GM23338 (cell line): ENCODE measurements around the gene NSD1. TPM values are rescaled to one million over a fixed set of nuclear protein-coding genes. Genes with fewer than 3 reads are reported as not detected.

Experiments used
- CREB1 ChIP-seq: fragments of 250-450 bp; sonication (Bioruptor Pico); IDR thresholded peaks from 2 replicates; pipeline ENCODE4 v1.5.0; 2020; ENCODE audit warnings: low read depth, mild to moderate bottlenecking, moderate library complexity
- ETS1 ChIP-seq: IDR thresholded peaks from 2 replicates; pipeline ENCODE4 v1.6.1; 2016; ENCODE audit warnings: antibody characterized with exemption
- EZH2 ChIP-seq: fragments of 200-600 bp; sonication (generic); IDR thresholded peaks from one replicate; pipeline ENCODE4 v1.8.0; 2017; ENCODE audit warnings: antibody characterized with exemption, mild to moderate bottlenecking, low read depth; ENCODE audit not compliant: unreplicated experiment
- EZH2phosphoT487 ChIP-seq: fragments of 200-600 bp; sonication (generic); IDR thresholded peaks from one replicate; pipeline ENCODE4 v1.8.1; 2018; ENCODE audit warnings: antibody characterized with exemption; ENCODE audit not compliant: unreplicated experiment
- NANOG ChIP-seq: IDR thresholded peaks from 2 replicates; pipeline ENCODE4 v1.6.1; 2016; ENCODE audit warnings: antibody characterized with exemption, borderline replicate concordance
- ZNF331 ChIP-seq: fragments of 250-450 bp; sonication (Bioruptor Pico); IDR thresholded peaks from 2 replicates; pipeline ENCODE4 v1.5.0; 2020; ENCODE audit warnings: low read depth, mild to moderate bottlenecking, moderate library complexity
- polyA plus RNA-seq: library from polyadenylated mRNA; unstranded; fragments of >200 nt; fragmentation: Nextera tagmentation; extraction: Ambion mirVana; gene quantifications from 2 replicates; pipeline ENCODE4 v1.2.1, GENCODE V29; 2016
- total RNA-seq: library from RNA; depleted of rRNA; stranded (reverse); fragments of >200 nt; shearing (Covaris generic); gene quantifications from 2 replicates; pipeline ENCODE4 v1.2.3, GENCODE V29; 2014
- TF ChIP-seq, protein P1 (sequence below): fragments of 250-450 bp; sonication (Bioruptor Pico); IDR thresholded peaks from 2 replicates; pipeline ENCODE4 v1.5.0; 2020; ENCODE audit warnings: mild to moderate bottlenecking, moderate library complexity
- TF ChIP-seq, protein P2 (sequence below): IDR thresholded peaks from one replicate; pipeline ENCODE4 v1.6.1; 2018; ENCODE audit warnings: antibody characterized with exemption; ENCODE audit not compliant: unreplicated experiment

The NSD1 gene
- total and polyA plus RNA-seq, 2 experiments from 2014 or later: 96.4 to 106 TPM

GRCh38 chr5:177189416-177189815 is 55.8 kb downstream of the NSD1 start (continued):
- TF ChIP-seq, protein P1, sequence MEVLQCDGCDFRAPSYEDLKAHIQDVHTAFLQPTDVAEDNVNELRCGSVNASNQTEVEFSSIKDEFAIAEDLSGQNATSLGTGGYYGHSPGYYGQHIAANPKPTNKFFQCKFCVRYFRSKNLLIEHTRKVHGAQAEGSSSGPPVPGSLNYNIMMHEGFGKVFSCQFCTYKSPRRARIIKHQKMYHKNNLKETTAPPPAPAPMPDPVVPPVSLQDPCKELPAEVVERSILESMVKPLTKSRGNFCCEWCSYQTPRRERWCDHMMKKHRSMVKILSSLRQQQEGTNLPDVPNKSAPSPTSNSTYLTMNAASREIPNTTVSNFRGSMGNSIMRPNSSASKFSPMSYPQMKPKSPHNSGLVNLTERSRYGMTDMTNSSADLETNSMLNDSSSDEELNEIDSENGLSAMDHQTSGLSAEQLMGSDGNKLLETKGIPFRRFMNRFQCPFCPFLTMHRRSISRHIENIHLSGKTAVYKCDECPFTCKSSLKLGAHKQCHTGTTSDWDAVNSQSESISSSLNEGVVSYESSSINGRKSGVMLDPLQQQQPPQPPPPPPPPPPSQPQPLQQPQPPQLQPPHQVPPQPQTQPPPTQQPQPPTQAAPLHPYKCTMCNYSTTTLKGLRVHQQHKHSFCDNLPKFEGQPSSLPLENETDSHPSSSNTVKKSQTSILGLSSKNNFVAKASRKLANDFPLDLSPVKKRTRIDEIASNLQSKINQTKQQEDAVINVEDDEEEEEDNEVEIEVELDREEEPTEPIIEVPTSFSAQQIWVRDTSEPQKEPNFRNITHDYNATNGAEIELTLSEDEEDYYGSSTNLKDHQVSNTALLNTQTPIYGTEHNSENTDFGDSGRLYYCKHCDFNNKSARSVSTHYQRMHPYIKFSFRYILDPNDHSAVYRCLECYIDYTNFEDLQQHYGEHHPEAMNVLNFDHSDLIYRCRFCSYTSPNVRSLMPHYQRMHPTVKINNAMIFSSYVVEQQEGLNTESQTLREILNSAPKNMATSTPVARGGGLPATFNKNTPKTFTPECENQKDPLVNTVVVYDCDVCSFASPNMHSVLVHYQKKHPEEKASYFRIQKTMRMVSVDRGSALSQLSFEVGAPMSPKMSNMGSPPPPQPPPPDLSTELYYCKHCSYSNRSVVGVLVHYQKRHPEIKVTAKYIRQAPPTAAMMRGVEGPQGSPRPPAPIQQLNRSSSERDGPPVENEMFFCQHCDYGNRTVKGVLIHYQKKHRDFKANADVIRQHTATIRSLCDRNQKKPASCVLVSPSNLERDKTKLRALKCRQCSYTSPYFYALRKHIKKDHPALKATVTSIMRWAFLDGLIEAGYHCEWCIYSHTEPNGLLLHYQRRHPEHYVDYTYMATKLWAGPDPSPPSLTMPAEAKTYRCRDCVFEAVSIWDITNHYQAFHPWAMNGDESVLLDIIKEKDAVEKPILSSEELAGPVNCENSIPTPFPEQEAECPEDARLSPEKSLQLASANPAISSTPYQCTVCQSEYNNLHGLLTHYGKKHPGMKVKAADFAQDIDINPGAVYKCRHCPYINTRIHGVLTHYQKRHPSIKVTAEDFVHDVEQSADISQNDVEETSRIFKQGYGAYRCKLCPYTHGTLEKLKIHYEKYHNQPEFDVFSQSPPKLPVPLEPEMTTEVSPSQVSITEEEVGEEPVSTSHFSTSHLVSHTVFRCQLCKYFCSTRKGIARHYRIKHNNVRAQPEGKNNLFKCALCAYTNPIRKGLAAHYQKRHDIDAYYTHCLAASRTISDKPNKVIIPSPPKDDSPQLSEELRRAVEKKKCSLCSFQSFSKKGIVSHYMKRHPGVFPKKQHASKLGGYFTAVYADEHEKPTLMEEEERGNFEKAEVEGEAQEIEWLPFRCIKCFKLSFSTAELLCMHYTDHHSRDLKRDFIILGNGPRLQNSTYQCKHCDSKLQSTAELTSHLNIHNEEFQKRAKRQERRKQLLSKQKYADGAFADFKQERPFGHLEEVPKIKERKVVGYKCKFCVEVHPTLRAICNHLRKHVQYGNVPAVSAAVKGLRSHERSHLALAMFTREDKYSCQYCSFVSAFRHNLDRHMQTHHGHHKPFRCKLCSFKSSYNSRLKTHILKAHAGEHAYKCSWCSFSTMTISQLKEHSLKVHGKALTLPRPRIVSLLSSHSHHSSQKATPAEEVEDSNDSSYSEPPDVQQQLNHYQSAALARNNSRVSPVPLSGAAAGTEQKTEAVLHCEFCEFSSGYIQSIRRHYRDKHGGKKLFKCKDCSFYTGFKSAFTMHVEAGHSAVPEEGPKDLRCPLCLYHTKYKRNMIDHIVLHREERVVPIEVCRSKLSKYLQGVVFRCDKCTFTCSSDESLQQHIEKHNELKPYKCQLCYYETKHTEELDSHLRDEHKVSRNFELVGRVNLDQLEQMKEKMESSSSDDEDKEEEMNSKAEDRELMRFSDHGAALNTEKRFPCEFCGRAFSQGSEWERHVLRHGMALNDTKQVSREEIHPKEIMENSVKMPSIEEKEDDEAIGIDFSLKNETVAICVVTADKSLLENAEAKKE: no peak
- no peak for TF ChIP-seq EZH2
- TF ChIP-seq ZNF331 (CRISPR knock-in tag): no peak
- TF ChIP-seq EZH2phosphoT487: no peak
- TF ChIP-seq CREB1 (CRISPR knock-in tag): no peak
- TF ChIP-seq ETS1: no peak
- TF ChIP-seq, protein P2, sequence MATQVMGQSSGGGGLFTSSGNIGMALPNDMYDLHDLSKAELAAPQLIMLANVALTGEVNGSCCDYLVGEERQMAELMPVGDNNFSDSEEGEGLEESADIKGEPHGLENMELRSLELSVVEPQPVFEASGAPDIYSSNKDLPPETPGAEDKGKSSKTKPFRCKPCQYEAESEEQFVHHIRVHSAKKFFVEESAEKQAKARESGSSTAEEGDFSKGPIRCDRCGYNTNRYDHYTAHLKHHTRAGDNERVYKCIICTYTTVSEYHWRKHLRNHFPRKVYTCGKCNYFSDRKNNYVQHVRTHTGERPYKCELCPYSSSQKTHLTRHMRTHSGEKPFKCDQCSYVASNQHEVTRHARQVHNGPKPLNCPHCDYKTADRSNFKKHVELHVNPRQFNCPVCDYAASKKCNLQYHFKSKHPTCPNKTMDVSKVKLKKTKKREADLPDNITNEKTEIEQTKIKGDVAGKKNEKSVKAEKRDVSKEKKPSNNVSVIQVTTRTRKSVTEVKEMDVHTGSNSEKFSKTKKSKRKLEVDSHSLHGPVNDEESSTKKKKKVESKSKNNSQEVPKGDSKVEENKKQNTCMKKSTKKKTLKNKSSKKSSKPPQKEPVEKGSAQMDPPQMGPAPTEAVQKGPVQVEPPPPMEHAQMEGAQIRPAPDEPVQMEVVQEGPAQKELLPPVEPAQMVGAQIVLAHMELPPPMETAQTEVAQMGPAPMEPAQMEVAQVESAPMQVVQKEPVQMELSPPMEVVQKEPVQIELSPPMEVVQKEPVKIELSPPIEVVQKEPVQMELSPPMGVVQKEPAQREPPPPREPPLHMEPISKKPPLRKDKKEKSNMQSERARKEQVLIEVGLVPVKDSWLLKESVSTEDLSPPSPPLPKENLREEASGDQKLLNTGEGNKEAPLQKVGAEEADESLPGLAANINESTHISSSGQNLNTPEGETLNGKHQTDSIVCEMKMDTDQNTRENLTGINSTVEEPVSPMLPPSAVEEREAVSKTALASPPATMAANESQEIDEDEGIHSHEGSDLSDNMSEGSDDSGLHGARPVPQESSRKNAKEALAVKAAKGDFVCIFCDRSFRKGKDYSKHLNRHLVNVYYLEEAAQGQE: no peak
- no peak for TF ChIP-seq NANOG
